Mucosa of descending colon (tissue), 3 donors: ENCODE data around the gene DLK1. TPM values are rescaled to one million over a fixed set of nuclear protein-coding genes. Genes with fewer than 3 reads are reported as not detected.

Source experiments
- ATAC-seq: fragments of 200-7000 bp; cut with Tn5 transposase; one replicate; pipeline ENCODE4 v1.9.1; 2020; ENCODE audit warnings: mild to moderate bottlenecking, moderate library complexity
- DNase-seq, 3 donors: peaks; one replicate each; pipeline ENCODE4 v3.0.0-alpha.2; 2020
- H3K36me3 ChIP-seq: fragments of 200-600 bp; one replicate; pipeline ENCODE4 v1.8.0; 2021; ENCODE audit warnings: low read depth, mild to moderate bottlenecking
- H3K4me1 ChIP-seq: fragments of 200-600 bp; one replicate; pipeline ENCODE4 v1.8.0; 2021; ENCODE audit warnings: low read depth, mild to moderate bottlenecking
- H3K4me3 ChIP-seq: fragments of 200-600 bp; one replicate; pipeline ENCODE4 v1.8.0; 2021; ENCODE audit warnings: mild to moderate bottlenecking
- H3K9me3 ChIP-seq: fragments of 200-600 bp; one replicate; pipeline ENCODE4 v1.8.0; 2021; ENCODE audit warnings: mild to moderate bottlenecking
- intact Hi-C, 2 donors: fragments of 100-400 bp; cut with DNase I in 1 of 2; cut with micrococcal nuclease in 1 of 2; formaldehyde crosslinking; loops; one replicate each; pipeline versions ENCODE4 v1.11.0 to v1.11.1; 2022; cut with DNase I, micrococcal nuclease
- long read RNA-seq, 2 donors: library from polyadenylated mRNA; unstranded; transcript quantifications; one replicate each; pipeline ENCODE4 v2.0.0, GENCODE V29; 2019 to 2021
- total RNA-seq, 3 donors: library from RNA; stranded (reverse); fragmentation: NEBNext Ultra II Directional in 2 of 3; extraction: Animal tissue kit (Norgen Biotek cat#: 25700) in 2 of 3; gene quantifications; one replicate each; pipeline versions ENCODE4 v1.2.1 to v1.2.4, GENCODE V29; 2021 to 2023
- TF ChIP-seq, protein P1 (sequence below): fragments of 200-600 bp; IDR thresholded peaks from one replicate; pipeline ENCODE4 v1.8.0; 2022; ENCODE audit warnings: antibody characterized with exemption, mild to moderate bottlenecking
- donor health status: DM: no; HTN: no; CAD: no; lungs with moderate emphysema.
- donor health status: DM: no; HTN: no; CAD: no.
- donor health status: DM: no; HTN: yes; CAD: no.

DLK1 gene
- 1 to 10 TPM in 1 of 3 donors, not detected in 2; 1.9 TPM for total RNA-seq
- long read RNA-seq, donor 1, result 0 reads
- long read RNA-seq, donor 2, full-length matches to known transcripts, result 1 of 1 reads
- long read RNA-seq, donor 2, partial matches to known transcripts, result 0 of 1 reads
- long read RNA-seq, donor 2, other reads (novel, unspliced or antisense), result 0 of 1 reads

DNA sequence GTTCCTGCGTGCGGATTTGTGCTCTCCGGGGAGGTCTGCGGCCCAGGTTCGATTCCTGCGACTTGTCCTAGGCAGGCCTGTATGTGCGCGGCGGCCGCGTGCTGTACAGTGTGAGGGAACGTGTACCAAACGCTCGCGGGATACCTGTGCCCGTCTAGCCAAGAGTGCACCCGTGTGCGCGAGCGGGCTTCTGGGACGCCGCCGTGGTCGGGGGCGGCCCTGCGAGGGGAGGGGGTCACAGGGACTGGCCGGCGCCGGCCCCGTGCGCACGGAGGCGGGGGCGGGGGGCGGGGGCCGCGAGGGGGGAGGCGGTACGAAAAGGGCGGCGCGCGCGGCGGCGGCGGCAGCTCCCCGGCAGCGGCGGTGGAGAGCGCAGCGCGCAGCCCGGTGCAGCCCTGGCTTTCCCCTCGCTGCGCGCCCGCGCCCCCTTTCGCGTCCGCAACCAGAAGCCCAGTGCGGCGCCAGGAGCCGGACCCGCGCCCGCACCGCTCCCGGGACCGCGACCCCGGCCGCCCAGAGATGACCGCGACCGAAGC lies at the start of gene DLK1:
DLK1 (plus strand) TSS at position 343 of the 536 bp plus-strand sequence; CDS start at position 520, 177 bp downstream.
- no peak for ATAC-seq
- intact Hi-C loops, result no loop called here

GRCh38 chr14:100677152-100677551 lies 49.5 kb upstream of the DLK1 start:
- H3K9me3 ChIP-seq, result no peaks in the 10 kb centered on the region
- intact Hi-C loops, result no loop called here
- peaks cover 25% of the 10 kb centered on the region for H3K4me1 ChIP-seq
- H3K36me3 ChIP-seq, result no peaks in the 10 kb centered on the region
- DNase-seq (no peak), ATAC-seq (no peak)
- TF ChIP-seq, protein P1, sequence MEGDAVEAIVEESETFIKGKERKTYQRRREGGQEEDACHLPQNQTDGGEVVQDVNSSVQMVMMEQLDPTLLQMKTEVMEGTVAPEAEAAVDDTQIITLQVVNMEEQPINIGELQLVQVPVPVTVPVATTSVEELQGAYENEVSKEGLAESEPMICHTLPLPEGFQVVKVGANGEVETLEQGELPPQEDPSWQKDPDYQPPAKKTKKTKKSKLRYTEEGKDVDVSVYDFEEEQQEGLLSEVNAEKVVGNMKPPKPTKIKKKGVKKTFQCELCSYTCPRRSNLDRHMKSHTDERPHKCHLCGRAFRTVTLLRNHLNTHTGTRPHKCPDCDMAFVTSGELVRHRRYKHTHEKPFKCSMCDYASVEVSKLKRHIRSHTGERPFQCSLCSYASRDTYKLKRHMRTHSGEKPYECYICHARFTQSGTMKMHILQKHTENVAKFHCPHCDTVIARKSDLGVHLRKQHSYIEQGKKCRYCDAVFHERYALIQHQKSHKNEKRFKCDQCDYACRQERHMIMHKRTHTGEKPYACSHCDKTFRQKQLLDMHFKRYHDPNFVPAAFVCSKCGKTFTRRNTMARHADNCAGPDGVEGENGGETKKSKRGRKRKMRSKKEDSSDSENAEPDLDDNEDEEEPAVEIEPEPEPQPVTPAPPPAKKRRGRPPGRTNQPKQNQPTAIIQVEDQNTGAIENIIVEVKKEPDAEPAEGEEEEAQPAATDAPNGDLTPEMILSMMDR, result no peak
- no peak overlapping the region for H3K4me3 ChIP-seq

More for the DNA sequence above, at the start of gene DLK1:
- no peaks in the 10 kb centered on the region for H3K36me3 ChIP-seq
- TF ChIP-seq, protein P1, result no peak
- no peaks in the 10 kb centered on the region for H3K9me3 ChIP-seq
- peak in 1 of 3 donors; percentile 35 for DNase-seq
- no peaks in the 10 kb centered on the region for H3K4me1 ChIP-seq
- H3K4me3 ChIP-seq, result no peak within 1 kb of the TSS

- TF ChIP-seq, protein P1, result no peak
- ATAC-seq, result peak; percentile 49
- intact Hi-C loops, result no loop called here
- Histone ChIP-seq H3K36me3 (no peaks in the 10 kb centered on the region), H3K4me1 (peaks cover 25% of the 10 kb centered on the region), H3K4me3 (no peak overlapping the region), H3K9me3 (no peaks in the 10 kb centered on the region)
- peak; percentile 69 to 75 (median 73) for DNase-seq
Observed at GRCh38 chr14:100677554-100678468, 48.9 kb upstream of the DLK1 start.

GRCh38 chr14:100678469-100678828 lies 48.2 kb upstream of the DLK1 start:
- TF ChIP-seq, protein P1, result no peak
- DNase-seq (no peak), ATAC-seq (no peak)
- Histone ChIP-seq H3K36me3 (no peaks in the 10 kb centered on the region), H3K9me3 (no peaks in the 10 kb centered on the region), H3K4me3 (no peak overlapping the region), H3K4me1 (peaks cover 25% of the 10 kb centered on the region)
- intact Hi-C loops, result no loop called here

- no peak for ATAC-seq
- peaks cover 25% of the 10 kb centered on the region for H3K4me1 ChIP-seq
Observed at GRCh38 chr14:100679153-100679552, 47.5 kb upstream of the DLK1 start.

More at GRCh38 chr14:100679153-100679552, 47.5 kb upstream of the DLK1 start:
- DNase-seq, result no peak
- no peaks in the 10 kb centered on the region for H3K9me3 ChIP-seq
- no peaks in the 10 kb centered on the region for H3K36me3 ChIP-seq
- TF ChIP-seq, protein P1, result no peak
- intact Hi-C loops, result no loop called here
- no peak overlapping the region for H3K4me3 ChIP-seq
